Hindlimb muscle (tissue), 1 donor: ENCODE measurements around the gene TNS3. TPM values are rescaled to one million over a fixed set of nuclear protein-coding genes. Genes with fewer than 3 reads are reported as not detected.
A peak's percentile ranks its signal among the peaks of the same experiment; 100 is the strongest.

ENCODE experiments used
- DNase-seq: peaks from one replicate; pipeline ENCODE4 v3.0.0-alpha.2; 2013
- polyA plus RNA-seq: library from polyadenylated mRNA; unstranded; fragments of 120-200 nt; gene quantifications from one replicate; pipeline ENCODE4 v1.2.1, GENCODE V29; 2013; ENCODE audit not compliant: insufficient read length

TNS3 gene
- polyA plus RNA-seq, 1 donor, result 24.9 TPM

DNA sequence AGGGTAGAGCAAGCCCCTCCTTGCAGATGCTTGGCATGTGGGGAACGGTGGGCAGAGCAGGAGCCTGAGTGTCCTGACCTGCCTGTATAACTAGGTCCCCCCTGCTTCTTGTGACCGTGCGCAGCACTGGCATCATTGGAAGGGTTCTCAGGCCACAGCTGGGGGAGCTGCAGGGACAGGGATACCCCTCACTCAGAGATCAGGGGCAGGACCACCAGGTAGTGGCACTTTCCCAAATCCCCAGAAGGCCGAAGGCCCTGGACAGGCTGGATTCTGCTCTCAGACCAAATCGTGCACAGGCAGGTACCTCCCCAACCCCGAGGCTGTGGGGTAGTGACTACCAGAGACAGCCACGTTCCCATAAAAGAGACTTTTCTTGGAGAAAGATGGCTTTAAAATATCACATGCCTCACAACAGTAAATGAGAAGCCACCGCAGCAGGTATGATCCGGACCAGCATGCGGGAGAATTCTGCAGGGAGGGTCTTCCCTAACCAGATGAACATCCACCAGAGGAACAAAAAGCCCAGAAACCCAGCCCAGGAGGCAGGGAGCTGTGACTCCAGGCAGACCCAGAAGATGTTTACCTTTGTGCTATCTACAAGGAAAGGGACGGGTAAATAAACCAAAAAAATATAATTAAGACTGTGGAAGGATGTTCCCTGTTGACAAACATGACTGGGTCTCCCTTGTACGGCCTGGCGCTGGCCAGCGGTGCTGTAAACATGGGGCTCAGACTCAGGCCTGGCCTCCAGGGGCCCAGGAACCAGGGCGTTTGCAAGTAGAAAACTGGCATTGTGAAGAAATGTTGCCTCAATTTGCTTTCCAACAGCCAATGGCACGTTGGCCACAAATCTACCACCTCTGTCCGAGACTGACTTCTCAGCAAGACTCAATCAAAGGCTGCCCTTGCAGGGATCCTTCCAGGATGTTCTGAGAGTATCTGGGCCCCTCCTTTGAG is 180.0 kb downstream of the TNS3 start:
- no peak for DNase-seq

GRCh38 chr7:47400741-47401206 is 181.1 kb downstream of the TNS3 start:
- DNase-seq, result no peak

DNA sequence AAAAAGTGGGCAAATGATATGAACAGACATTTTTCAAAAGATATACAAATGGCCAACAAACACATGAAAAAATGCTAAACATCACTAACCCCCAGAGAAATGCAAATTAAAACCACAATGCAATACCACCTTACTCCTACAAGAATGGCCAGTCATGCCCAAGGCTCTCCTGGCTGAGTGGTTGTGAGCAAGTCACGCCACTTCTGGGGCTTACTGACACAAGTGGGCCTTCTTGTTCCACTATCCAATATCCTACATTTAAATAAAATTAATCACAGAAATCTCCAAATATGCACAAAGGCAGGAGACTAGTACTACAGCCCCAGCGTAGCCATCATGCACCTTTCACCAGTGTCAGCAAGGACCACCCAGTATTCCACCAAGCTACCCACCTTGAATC is 181.9 kb downstream of the TNS3 start:
- DNase-seq, result no peak

- DNase-seq, result no peak
These were observed 187.1 kb downstream of the TNS3 start for GRCh38 chr7:47394751-47395252.

- DNase-seq, result no peak
These were observed 187.7 kb downstream of the TNS3 start for GRCh38 chr7:47394216-47394615.

DNA sequence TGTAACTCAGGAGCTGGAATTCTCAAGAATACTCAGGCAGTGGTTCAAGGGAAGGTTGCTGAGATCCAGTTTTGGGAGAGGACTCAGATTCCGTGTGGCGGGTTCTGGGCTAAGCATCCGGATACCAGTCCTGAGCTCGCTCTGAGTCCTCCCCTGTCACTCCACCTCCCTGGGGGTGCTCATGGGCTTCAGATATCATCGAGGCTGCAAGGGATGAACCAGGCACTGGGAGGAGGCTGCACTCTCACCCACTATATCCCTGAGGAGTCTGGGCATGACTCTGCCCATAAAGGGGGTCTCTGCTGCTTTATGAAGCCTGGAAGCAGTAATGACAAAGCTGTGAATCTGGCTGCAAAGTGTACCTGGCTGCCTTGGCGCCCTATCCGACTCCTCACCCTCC is 188.5 kb downstream of the TNS3 start:
- DNase-seq, result no peak

DNA sequence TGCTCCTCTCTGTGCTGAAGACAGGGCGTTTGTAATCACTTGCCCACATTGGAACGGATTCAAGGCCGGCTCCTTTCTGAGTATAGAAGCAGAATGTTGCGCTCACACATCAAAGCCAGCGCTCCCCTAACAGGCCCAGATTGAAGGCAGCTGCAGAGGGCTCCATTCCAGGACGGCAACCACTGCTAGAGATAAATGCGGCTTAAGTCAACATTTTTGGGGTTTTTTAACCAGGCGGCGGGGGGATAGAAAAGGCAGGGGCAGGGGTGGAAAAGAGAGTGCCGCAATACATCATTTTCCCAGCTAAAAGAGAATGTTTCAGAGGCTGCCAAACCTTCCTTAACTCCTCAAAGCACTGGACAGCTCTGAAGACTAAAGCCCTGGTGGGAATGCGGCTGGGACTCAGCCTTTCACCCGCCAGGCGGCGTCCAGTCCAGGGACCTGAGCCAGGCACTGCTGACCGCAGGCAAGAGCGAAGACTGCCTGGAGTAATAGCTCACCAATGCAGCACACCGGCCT is 189.6 kb downstream of the TNS3 start:
- peak; percentile 59 for DNase-seq

DNA sequence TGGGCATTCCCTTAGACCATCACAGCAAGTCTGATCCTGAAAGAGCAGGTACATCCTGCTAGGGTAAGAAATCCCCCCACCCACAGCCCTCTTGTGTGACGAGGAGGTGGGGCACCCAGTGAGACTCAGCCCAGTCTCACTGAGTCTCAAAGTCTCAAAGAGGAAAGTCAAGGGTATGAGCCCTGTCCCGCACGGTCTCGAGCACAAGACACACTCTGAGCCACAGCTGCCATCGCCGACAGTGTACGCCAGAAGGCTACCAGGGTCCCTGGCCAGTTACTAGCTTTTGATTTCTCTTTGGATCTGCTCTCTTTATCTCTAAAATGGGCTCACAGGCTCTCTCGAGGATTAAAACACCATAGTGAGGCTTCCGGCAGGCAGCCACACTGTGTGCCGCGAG is 190.2 kb downstream of the TNS3 start:
- DNase-seq, result no peak

GRCh38 chr7:47390914-47391313 is 191.0 kb downstream of the TNS3 start:
- DNase-seq, result no peak

DNA sequence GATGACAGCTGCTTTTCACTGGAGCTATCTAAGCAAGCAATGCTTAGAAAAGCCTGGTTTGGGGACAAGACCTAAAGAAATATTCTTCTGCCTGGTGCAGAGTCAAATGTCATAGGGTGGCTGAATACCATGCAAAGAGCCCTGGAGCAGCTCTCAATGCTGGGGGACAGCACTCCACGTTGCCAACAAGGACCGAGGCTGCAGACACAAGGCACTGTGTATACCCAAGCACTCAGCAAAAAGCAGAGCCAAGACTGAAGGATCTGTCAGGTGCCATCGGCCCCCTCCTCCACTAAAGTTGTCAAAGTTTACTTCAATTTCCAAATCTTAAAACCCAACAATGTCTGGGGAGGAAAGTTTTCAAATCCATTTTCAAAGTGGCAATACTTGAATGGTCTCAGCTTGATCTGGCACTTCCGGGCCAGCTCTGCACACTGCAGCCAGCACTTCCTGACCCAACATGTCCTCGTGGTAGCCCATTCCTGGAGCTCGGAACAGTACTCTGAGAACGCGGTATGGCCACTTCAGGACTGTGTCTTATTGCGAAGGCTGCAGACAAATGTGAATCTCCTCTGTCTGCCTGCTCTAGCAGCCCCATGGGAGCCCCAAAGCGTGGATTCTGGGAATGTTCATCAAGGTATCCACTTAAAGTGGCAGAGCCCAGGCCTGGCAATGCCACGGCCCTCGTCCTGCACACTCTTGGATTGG is 191.8 kb downstream of the TNS3 start:
- no peak for DNase-seq

DNA sequence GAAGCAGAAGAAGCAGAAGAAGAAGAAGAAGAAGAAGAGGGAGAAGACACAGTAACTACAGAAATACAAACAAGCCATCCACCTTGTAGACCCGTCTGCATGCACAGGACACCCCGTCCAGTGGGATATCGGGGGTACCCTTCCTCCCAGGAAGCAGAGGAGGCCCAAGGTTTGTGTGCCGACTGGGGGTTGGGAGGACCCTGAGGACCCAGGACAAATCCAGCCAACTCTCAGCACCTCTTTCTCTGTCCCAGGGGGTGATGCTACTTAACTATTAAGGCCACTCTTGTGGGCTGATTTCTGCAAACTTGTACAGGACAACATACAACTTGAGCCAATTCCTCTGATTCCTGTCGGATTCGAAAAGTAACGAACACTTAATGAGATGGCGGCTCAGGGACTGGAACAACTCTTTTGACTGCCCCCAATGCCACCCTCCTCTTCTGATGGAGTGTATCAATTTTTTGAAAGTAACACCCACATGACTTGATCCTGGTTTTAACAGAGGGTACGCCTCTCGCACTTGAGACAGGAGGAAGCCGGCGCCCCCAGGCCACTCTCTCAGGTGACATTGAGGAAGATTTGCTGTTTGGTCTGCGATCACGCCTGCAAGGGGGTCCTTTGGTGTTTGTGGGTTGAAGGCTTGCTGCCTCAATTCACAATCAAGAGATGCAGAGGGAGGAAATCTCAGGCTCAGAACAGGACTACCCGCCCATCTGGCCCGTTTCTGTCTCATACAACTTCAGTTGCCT is 192.6 kb downstream of the TNS3 start:
- DNase-seq, result no peak

- no peak for DNase-seq
These were observed 194.4 kb downstream of the TNS3 start for GRCh38 chr7:47387506-47387905.

DNA sequence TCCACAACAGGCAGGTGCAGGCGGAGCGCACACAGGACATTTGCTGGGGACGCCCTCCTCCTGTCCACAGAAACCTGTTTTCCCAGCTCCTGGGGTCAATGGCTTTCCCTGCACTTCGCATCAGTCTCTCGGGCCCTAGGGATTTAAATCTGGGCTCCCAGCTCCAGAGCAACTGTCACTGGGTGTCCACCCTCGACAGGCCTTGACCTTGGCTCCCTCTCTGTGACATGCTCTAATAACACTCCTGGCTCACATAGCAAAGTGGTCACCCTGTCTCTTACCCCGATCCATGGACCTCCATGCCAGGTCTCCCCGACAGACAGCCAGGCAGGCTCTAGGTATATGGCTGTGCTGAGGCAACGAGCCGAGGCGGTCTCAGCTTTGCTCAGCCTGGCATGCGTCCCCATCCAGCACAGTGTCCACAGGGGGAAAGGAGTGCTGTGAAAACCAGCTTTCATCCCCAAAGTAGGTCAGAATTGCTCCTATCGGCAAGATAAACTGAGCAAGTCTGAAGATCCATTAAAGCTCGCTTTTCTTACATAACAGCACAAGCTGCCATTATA is 195.6 kb downstream of the TNS3 start:
- DNase-seq, result no peak

GRCh38 chr7:47385536-47386125 is 196.3 kb downstream of the TNS3 start:
- DNase-seq, result no peak

DNA sequence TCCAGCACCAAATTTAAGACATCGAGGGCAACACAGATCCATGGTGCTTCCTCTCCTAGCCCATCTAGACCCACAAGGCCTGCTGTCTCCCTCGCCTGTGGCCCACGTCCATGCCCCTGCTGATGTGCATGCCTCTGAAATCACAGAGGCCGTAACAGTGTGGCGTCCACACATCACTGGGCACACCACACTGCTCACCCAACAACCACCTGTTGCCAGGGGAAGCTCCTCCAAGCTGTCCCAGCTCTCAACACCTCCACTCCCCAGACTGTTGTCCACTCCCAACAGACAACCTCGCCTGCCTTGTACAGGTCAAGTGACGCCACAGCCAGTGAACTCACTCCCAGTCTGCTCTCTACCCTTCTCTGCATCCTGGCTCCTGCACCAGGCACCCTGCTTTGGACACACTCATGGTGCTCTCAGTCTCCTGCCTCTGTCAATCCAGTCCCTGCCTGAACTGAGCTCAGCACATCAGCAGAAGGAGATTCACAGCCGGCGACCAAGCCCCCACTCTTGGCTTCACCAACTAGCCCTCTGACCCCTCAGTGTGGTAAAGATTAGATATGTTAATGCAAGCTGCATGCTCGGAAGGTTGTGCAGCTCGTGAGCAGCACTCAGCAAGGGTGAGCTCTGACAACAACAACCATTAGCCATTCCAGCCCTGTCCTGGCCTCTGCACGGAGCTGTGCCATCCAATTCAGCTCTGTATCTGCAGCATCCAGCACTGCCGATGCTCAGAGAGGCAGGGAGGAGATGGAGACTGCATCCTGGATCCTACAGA is 197.0 kb downstream of the TNS3 start:
- DNase-seq, result no peak

DNA sequence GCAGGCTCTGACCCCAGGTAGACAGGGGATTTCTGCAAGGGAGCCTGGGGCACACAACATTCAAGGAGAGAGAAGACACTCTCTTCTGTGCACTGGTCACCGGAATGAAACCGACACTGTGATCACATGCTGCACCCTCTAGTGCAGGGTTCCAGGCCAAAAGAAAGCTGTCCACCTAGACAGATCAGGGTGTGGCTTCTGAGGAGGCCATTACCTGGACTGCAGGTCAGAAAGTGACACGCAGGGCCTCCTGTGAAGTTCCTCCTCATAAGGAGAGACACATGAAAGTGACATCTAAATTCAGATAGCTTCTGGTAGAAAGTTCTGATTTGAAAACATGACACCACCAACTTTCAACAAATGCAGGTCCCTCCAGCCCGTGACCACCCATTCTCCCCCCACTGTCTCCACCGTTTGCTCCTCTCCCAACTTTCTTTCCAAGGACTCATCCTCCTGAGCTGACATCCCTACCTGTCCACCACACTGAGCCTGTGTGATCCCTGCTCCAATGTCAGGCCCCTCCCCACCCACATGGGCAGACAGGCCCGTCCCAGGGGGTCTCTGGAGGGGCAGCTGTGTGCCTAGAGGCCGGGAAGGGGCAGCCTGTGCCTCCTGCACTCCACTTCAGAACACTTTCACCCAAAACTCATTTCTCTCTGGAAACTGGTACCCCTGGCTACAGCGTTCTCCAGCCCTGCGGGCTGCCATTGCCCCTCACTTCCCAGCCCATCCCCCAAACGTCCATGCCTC is 198.0 kb downstream of the TNS3 start:
- DNase-seq, result no peak

DNA sequence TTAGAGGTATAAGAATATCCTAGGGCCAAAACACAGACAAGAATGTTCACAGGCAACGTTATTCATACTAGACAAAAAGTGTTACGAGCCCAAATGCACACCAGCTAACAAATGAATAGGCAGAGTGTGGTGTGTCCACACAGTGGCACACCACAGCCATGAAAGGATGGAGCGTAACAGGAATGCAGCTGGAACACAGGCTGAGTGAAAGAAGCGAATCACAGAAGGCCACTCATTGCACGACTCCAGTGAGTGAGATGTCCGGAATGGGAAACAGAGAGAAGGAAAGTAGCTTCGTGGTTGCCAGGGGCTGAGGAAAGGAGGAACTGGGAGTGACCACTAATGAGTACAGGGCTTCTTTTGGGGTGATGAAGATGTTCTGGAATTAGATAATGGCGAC is 198.8 kb downstream of the TNS3 start:
- DNase-seq, result no peak

DNA sequence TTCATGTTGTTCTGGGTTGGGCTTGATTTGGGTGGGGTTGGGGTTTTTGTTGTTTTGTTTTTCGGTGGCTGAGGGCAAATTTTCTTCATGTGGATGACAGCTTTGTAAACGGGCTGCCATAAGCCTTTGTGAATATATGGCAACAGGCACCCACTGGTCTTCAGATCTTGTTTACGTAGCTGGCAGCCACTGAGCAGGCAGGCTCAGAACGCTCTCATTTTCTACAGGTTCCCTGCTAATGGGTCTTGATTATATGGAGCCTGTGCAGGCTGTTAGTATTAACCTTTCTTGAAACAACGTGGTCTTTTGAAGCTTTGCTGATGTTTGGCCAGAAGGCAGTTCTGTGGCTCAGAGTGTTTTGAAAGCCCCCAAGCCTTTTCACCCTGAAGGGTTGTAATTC is 199.7 kb downstream of the TNS3 start:
- no peak for DNase-seq

- DNase-seq, result no peak
These were observed 200.8 kb downstream of the TNS3 start for GRCh38 chr7:47381134-47381495.
